Left lung (tissue), 10 donors: ENCODE results near the gene TMX1. TPM values are rescaled to one million over a fixed set of nuclear protein-coding genes. Genes with fewer than 3 reads are reported as not detected.
"Not testable (repeated sequence)": the region's sequence is repeated elsewhere in the genome, so short reads cannot be mapped to it uniquely, and the experiment has no call there.

Experiments used
- ATAC-seq: fragments of 200-7000 bp; cut with Tn5 transposase; one replicate; pipeline ENCODE4 v1.9.1; 2020; ENCODE audit warnings: moderate library complexity
- DNase-seq, 4 donors: peaks; one replicate each; pipeline ENCODE4 v3.0.0-alpha.2; 2013 to 2020
- H3K27ac ChIP-seq, 2 donors: fragments of 200-600 bp; sonication (generic) in 1 of 2; one replicate each; pipeline versions ENCODE4 v1.5.0 to v1.8.0; 2020 to 2021
- H3K27me3 ChIP-seq, 2 donors: fragments of 200-600 bp; sonication (generic) in 1 of 2; one replicate each; pipeline versions ENCODE4 v1.5.0 to v1.8.0; 2020 to 2021
- H3K36me3 ChIP-seq, 2 donors: fragments of 200-600 bp; sonication (generic) in 1 of 2; one replicate each; pipeline versions ENCODE4 v1.5.0 to v1.8.0; 2020 to 2021
- H3K4me1 ChIP-seq, 2 donors: fragments of 200-600 bp; one replicate each; pipeline ENCODE4 v1.8.0; 2021
- H3K4me3 ChIP-seq, 2 donors: fragments of 200-600 bp; sonication (generic) in 1 of 2; one replicate each; pipeline versions ENCODE4 v1.5.0 to v1.8.0; 2020 to 2021; ENCODE audit warnings: mild to moderate bottlenecking in 1 of 2
- H3K9me3 ChIP-seq, 2 donors: fragments of 200-600 bp; sonication (generic) in 1 of 2; one replicate each; pipeline versions ENCODE4 v1.5.0 to v1.8.0; 2020 to 2021
- CTCF ChIP-seq, 2 donors: fragments of 200-600 bp; sonication (generic) in 1 of 2; IDR thresholded peaks; one replicate each; pipeline versions ENCODE4 v1.5.0 to v1.8.0; 2021; ENCODE audit warnings: antibody characterized with exemption in 2 of 2
- intact Hi-C, 2 donors: fragments of 100-400 bp; cut with DNase I; formaldehyde crosslinking; loops; one replicate each; pipeline versions ENCODE4 v1.11.2 to v1.14.2; 2022
- polyA plus RNA-seq, 6 donors: library from polyadenylated mRNA; unstranded; fragments of 120-200 nt; gene quantifications; one replicate each; pipeline ENCODE4 v1.2.1, GENCODE V29; 2013; ENCODE audit not compliant: insufficient read length in 6 of 6
- total RNA-seq, 2 donors: library from RNA; stranded (reverse); fragmentation: NEBNext Ultra II Directional; extraction: Animal tissue kit (Norgen Biotek cat#: 25700); gene quantifications; one replicate each; pipeline ENCODE4 v1.2.1, GENCODE V29; 2021
- donor health status: DM: no; HTN: yes; CAD: no.
- donor health status: DM: no; HTN: no; CAD: no.

Gene TMX1
- total and polyA plus RNA-seq, 8 donors = 32.7 to 55.7 (median 49.6) TPM

- TF ChIP-seq CTCF (IDR thresholded peaks at IDR 0.05) = no peak
- H3K4me3 ChIP-seq = no peak overlapping the region
- H3K27me3 ChIP-seq = no peaks in the 10 kb centered on the region
- no peaks in the 10 kb centered on the region for H3K36me3 ChIP-seq
- H3K27ac ChIP-seq = no peak overlapping the region
- ATAC-seq = no peak
- no peaks in the 10 kb centered on the region for H3K4me1 ChIP-seq
- H3K9me3 ChIP-seq = no peaks in the 10 kb centered on the region
- intact Hi-C loops = no loop called here
- DNase-seq = no peak
These were observed 30.6 kb upstream of the TMX1 start for GRCh38 chr14:51209457-51209856.

GRCh38 chr14:51210594-51210993, 29.5 kb upstream of the TMX1 start:
- Histone ChIP-seq H3K27ac (no peak overlapping the region), H3K36me3 (no peaks in the 10 kb centered on the region), H3K4me1 (no peaks in the 10 kb centered on the region), H3K27me3 (no peaks in the 10 kb centered on the region), H3K9me3 (no peaks in the 10 kb centered on the region), H3K4me3 (no peak overlapping the region)
- intact Hi-C loops = no loop called here
- no peak for TF ChIP-seq CTCF (IDR thresholded peaks at IDR 0.05)
- ATAC-seq = no peak
- peak in 1 of 4 donors; percentile 20 for DNase-seq

- no peaks in the 10 kb centered on the region for H3K36me3 ChIP-seq
- H3K9me3 ChIP-seq = no peaks in the 10 kb centered on the region
- TF ChIP-seq CTCF (IDR thresholded peaks at IDR 0.05) = no peak
- no peaks in the 10 kb centered on the region for H3K4me1 ChIP-seq
- H3K27ac ChIP-seq = no peak overlapping the region
- ATAC-seq (no peak), DNase-seq (no peak)
- intact Hi-C loops = no loop called here
- H3K4me3 ChIP-seq = no peak overlapping the region
- no peaks in the 10 kb centered on the region for H3K27me3 ChIP-seq
These were observed 28.9 kb upstream of the TMX1 start for GRCh38 chr14:51211149-51211548.

GRCh38 chr14:51216602-51217001, 23.4 kb upstream of the TMX1 start:
- peaks cover 0 to 5% of the 10 kb centered on the region in 2 donors for H3K4me1 ChIP-seq
- TF ChIP-seq CTCF (IDR thresholded peaks at IDR 0.05) = no peak
- H3K4me3 ChIP-seq = no peak overlapping the region
- intact Hi-C loops = no loop called here
- DNase-seq (no peak), ATAC-seq (no peak)
- H3K36me3 ChIP-seq = no peaks in the 10 kb centered on the region
- H3K27me3 ChIP-seq = no peaks in the 10 kb centered on the region
- no peak overlapping the region for H3K27ac ChIP-seq
- H3K9me3 ChIP-seq = no peaks in the 10 kb centered on the region

GRCh38 chr14:51219473-51220448, 20.3 kb upstream of the TMX1 start:
- Histone ChIP-seq H3K36me3 (no peaks in the 10 kb centered on the region), H3K9me3 (no peaks in the 10 kb centered on the region), H3K27me3 (no peaks in the 10 kb centered on the region), H3K4me3 (no peak overlapping the region), H3K27ac (no peak overlapping the region), H3K4me1 (peaks cover 0 to 5% of the 10 kb centered on the region in 2 donors)
- ATAC-seq (peak; percentile 24), DNase-seq (peak in 1 of 4 donors; percentile 52)
- intact Hi-C loops = loop anchor here in 1 of 2 donors (10.0 kb wide), 1 partner anchor 265 kb away; no protein-coding TSS in a partner anchor
- TF ChIP-seq CTCF (IDR thresholded peaks at IDR 0.05) = peak in 1 of 2 donors; percentile 47

- not testable (repeated sequence) for ATAC-seq, H3K36me3 ChIP-seq, H3K27me3 ChIP-seq, H3K4me1 ChIP-seq, DNase-seq, H3K27ac ChIP-seq, H3K9me3 ChIP-seq, H3K4me3 ChIP-seq
- intact Hi-C loops = loop anchor here in 1 of 2 donors (10.0 kb wide), 1 partner anchor 269 kb away; no protein-coding TSS in a partner anchor
These were observed 16.6 kb upstream of the TMX1 start for GRCh38 chr14:51223463-51223862.
